Large intestine (tissue), 1 donor: ENCODE measurements around the gene MTMR3. TPM values are rescaled to one million over a fixed set of nuclear protein-coding genes. Genes with fewer than 3 reads are reported as not detected.

Source experiments
- polyA plus RNA-seq: library from polyadenylated mRNA; unstranded; fragments of 120-200 nt; gene quantifications from one replicate; pipeline ENCODE4 v1.2.1, GENCODE V29; 2013

The MTMR3 gene
- polyA plus RNA-seq, 1 donor, result 32.2 TPM

Other genes starting within 250 kb of the MTMR3 start
- gene CABP7, start 163.2 kb upstream of the MTMR3 start, polyA plus RNA-seq, result 5.2 TPM
- 19.5 TPM for gene ZMAT5, start 116.2 kb upstream of the MTMR3 start, polyA plus RNA-seq
- gene UQCR10, start 115.8 kb upstream of the MTMR3 start, polyA plus RNA-seq, result 109 TPM
- 44.0 TPM for gene ASCC2, start 44.9 kb upstream of the MTMR3 start, polyA plus RNA-seq
- not detected for gene HORMAD2, start 197.3 kb downstream of the MTMR3 start, polyA plus RNA-seq